H1 (cell line): ENCODE data around the gene ATP5ME. TPM values are rescaled to one million over a fixed set of nuclear protein-coding genes. Genes with fewer than 3 reads are reported as not detected.

Experiments used
- CTCF ChIA-PET: fragments of 300-600 bp; sonication (Branson Sonifier 250); formaldehyde crosslinking; loops from one replicate; lab custom pipeline; 2021; ENCODE audit not compliant: partially characterized antibody; lab: Charles Lee
- POLR2A ChIA-PET: fragments of 300-600 bp; sonication (Branson Sonifier 250); formaldehyde crosslinking; loops from one replicate; lab custom pipeline; 2021; ENCODE audit warnings: inconsistent platforms; ENCODE audit not compliant: partially characterized antibody; lab: Charles Lee
- DNase-seq, 2 experiments: peaks; one replicate each; pipeline versions ENCODE4 v3.0.0 to v3.0.0-alpha.2; 2010 to 2022; ENCODE audit warnings: low spot score in 2 of 2, low read depth in 1 of 2, mixed read lengths in 1 of 2
- FAIRE-seq: peaks from 2 replicates; lab custom pipeline; 2011; peaks lifted over from hg19 to GRCh38; lab: Jason Lieb, UNC
- H2AFZ ChIP-seq: 2 replicates; pipeline ENCODE4 v1.8.1; 2012; ENCODE audit warnings: low read length, inconsistent platforms
- H2AK5ac ChIP-seq: 2 replicates; pipeline ENCODE4 v1.6.1; 2013; ENCODE audit warnings: low read depth, low read length
- H2BK120ac ChIP-seq: replicated peaks from 2 replicates; pipeline ENCODE3; 2013; ENCODE audit warnings: low read depth, low read length, inconsistent platforms
- H2BK12ac ChIP-seq: 2 replicates; pipeline ENCODE4 v1.6.1; 2013; ENCODE audit warnings: low read depth, low read length
- H2BK15ac ChIP-seq: 2 replicates; pipeline ENCODE4 v1.6.1; 2013; ENCODE audit warnings: low read length
- H2BK20ac ChIP-seq: 2 replicates; pipeline ENCODE4 v1.6.1; 2013; ENCODE audit warnings: low read length
- H2BK5ac ChIP-seq: 2 replicates; pipeline ENCODE4 v1.6.1; 2013; ENCODE audit warnings: low read depth, low read length
- H3K14ac ChIP-seq: 2 replicates; pipeline ENCODE4 v1.6.1; 2013; ENCODE audit warnings: inconsistent platforms; ENCODE audit not compliant: insufficient read length
- H3K18ac ChIP-seq: 2 replicates; pipeline ENCODE4 v1.6.1; 2013; ENCODE audit warnings: low read length; ENCODE audit errors: extremely low read depth
- H3K23ac ChIP-seq: 2 replicates; pipeline ENCODE4 v1.6.1; 2013; ENCODE audit warnings: inconsistent platforms; ENCODE audit not compliant: insufficient read length
- H3K23me2 ChIP-seq: 2 replicates; pipeline ENCODE4 v1.6.1; 2013; ENCODE audit warnings: low read depth, low read length
- H3K27ac ChIP-seq: 2 replicates; pipeline ENCODE4 v1.6.1; 2011; ENCODE audit warnings: low read depth, low read length, inconsistent platforms
- H3K27me3 ChIP-seq, 4 experiments: replicated peaks in 1 of 4; 1 replicate in 1 of 4; 2 replicates in 3 of 4; pipeline versions ENCODE4 v1.6.1 to v1.8.1; 2011 to 2013; ENCODE audit warnings: low read length in 3 of 4, mild to moderate bottlenecking in 3 of 4, inconsistent platforms in 2 of 4, mixed read lengths in 2 of 4, moderate library complexity in 1 of 4; ENCODE audit not compliant: control insufficient read depth in 3 of 4, insufficient read depth in 3 of 4; ENCODE audit errors: extremely low read depth in 1 of 4
- H3K36me3 ChIP-seq, 4 experiments: 2 replicates each; pipeline versions ENCODE4 v1.6.1 to v1.8.1; 2011 to 2013; ENCODE audit warnings: mild to moderate bottlenecking in 4 of 4, low read length in 3 of 4, moderate library complexity in 2 of 4, control low read depth in 1 of 4, inconsistent platforms in 1 of 4; ENCODE audit not compliant: insufficient read depth in 4 of 4, control insufficient read depth in 2 of 4
- H3K4ac ChIP-seq: replicated peaks from 2 replicates; pipeline ENCODE3; 2013; ENCODE audit warnings: low read length, low read depth, mixed read lengths, inconsistent platforms; ENCODE audit not compliant: insufficient read length
- H3K4me1 ChIP-seq, 4 experiments: replicated peaks in 1 of 4; 1 replicate in 1 of 4; 2 replicates in 3 of 4; pipeline versions ENCODE4 v1.6.1 to v1.8.1; 2011 to 2013; ENCODE audit warnings: low read length in 3 of 4, inconsistent platforms in 2 of 4, mixed read lengths in 1 of 4; ENCODE audit not compliant: insufficient read depth in 4 of 4, control insufficient read depth in 3 of 4
- H3K4me2 ChIP-seq, 2 experiments: 2 replicates each; pipeline versions ENCODE4 v1.6.1 to v1.8.1; 2011 to 2013; ENCODE audit warnings: low read depth in 2 of 2, low read length in 2 of 2, control low read depth in 1 of 2, inconsistent platforms in 1 of 2, mild to moderate bottlenecking in 1 of 2; ENCODE audit not compliant: insufficient read depth in 1 of 2
- H3K4me3 ChIP-seq, 4 experiments: fragments of 200-600, 300-600 bp in 1 of 4; sonication (generic), shearing (Covaris generic), sonication (Bioruptor Twin) in 1 of 4; 2 replicates each; pipeline versions ENCODE4 v1.5.1 to v1.8.1; 2011 to 2016; ENCODE audit warnings: low read length in 4 of 4, low read depth in 3 of 4, control low read depth in 2 of 4, inconsistent platforms in 2 of 4, mild to moderate bottlenecking in 2 of 4, mixed read lengths in 1 of 4, moderate library complexity in 1 of 4; ENCODE audit not compliant: insufficient read depth in 2 of 4; ENCODE audit errors: extremely low read depth in 1 of 4
- H3K56ac ChIP-seq: replicated peaks from 2 replicates; pipeline ENCODE3; 2013; ENCODE audit warnings: low read depth, mild to moderate bottlenecking, mixed read lengths, low read length, inconsistent platforms; ENCODE audit not compliant: insufficient read length
- H3K79me1 ChIP-seq: 2 replicates; pipeline ENCODE4 v1.6.1; 2013; ENCODE audit warnings: low read depth, low read length, control low read depth
- H3K79me2 ChIP-seq, 2 experiments: 2 replicates each; pipeline versions ENCODE4 v1.6.1 to v1.8.1; 2012 to 2013; ENCODE audit warnings: low read length in 2 of 2, mild to moderate bottlenecking in 2 of 2, inconsistent platforms in 1 of 2; ENCODE audit not compliant: insufficient read depth in 2 of 2, control insufficient read depth in 1 of 2
- H3K9ac ChIP-seq, 4 experiments: replicated peaks in 1 of 4; 1 replicate in 1 of 4; 2 replicates in 3 of 4; pipeline versions ENCODE4 v1.6.1 to v1.8.1; 2011 to 2013; ENCODE audit warnings: low read depth in 3 of 4, low read length in 3 of 4, control low read depth in 2 of 4, mild to moderate bottlenecking in 2 of 4, moderate library complexity in 2 of 4, inconsistent platforms in 1 of 4; ENCODE audit errors: extremely low read depth in 1 of 4
- H3K9me3 ChIP-seq, 2 experiments: 2 replicates each; pipeline versions ENCODE4 v1.6.1 to v1.8.1; 2012 to 2013; ENCODE audit warnings: mild to moderate bottlenecking in 2 of 2, moderate library complexity in 2 of 2, control low read depth in 1 of 2, inconsistent platforms in 1 of 2, low read depth in 1 of 2, low read length in 1 of 2, mixed read lengths in 1 of 2; ENCODE audit not compliant: insufficient read depth in 2 of 2
- H4K20me1 ChIP-seq, 2 experiments: replicated peaks in 1 of 2; 2 replicates each; pipeline versions ENCODE3 to v1.8.1; 2011 to 2013; ENCODE audit warnings: inconsistent platforms in 2 of 2, low read length in 2 of 2, mild to moderate bottlenecking in 1 of 2; ENCODE audit not compliant: insufficient read depth in 2 of 2, control insufficient read depth in 1 of 2
- H4K5ac ChIP-seq: 2 replicates; pipeline ENCODE4 v1.6.1; 2013; ENCODE audit warnings: low read length, low read depth, mixed read lengths, inconsistent platforms; ENCODE audit not compliant: insufficient read length
- H4K8ac ChIP-seq: 2 replicates; pipeline ENCODE4 v1.8.0; 2013; ENCODE audit warnings: mild to moderate bottlenecking, moderate library complexity, low read length, inconsistent platforms; ENCODE audit not compliant: insufficient read depth; ENCODE audit errors: extremely low read depth
- H4K91ac ChIP-seq: replicated peaks from 2 replicates; pipeline ENCODE3; 2013; ENCODE audit warnings: low read length, mixed read lengths, inconsistent platforms; ENCODE audit not compliant: insufficient read length
- POLR2AphosphoS5 ChIP-seq: IDR thresholded peaks from 2 replicates; pipeline ENCODE4 v1.6.1; 2011; ENCODE audit warnings: low read depth, low read length
- RAD21 ChIP-seq, 2 experiments: IDR thresholded peaks in 1 of 2; conservative IDR thresholded peaks in 1 of 2; 2 replicates each; pipeline ENCODE4 v1.6.1; 2011; ENCODE audit warnings: low read depth in 2 of 2, low read length in 2 of 2, improper control_type of control experiment in 1 of 2, inconsistent platforms in 1 of 2, mild to moderate bottlenecking in 1 of 2, moderate library complexity in 1 of 2
- WGBS, 2 experiments: shearing (Covaris generic) in 1 of 2; methylation state at CpG; one replicate each; pipeline versions ENCODE4 v1.1.6 to v1.1.7; 2013 to 2015; ENCODE audit warnings: low lambda C conversion rate in 2 of 2, mixed read lengths in 2 of 2, inconsistent platforms in 1 of 2, low coverage in 1 of 2, missing lambda C conversion rate in 1 of 2; ENCODE audit not compliant: insufficient replicate concordance in 2 of 2, insufficient coverage in 1 of 2, insufficient read length in 1 of 2; ENCODE audit errors: extremely low coverage in 1 of 2, missing lambda C conversion rate in 1 of 2; 5-methylcytosine and 5-hydroxymethylcytosine counted together
- polyA plus RNA-seq, 7 experiments: library from polyadenylated mRNA; depleted of rRNA in 3 of 7; stranded (reverse) in 5 of 7; unstranded in 2 of 7; fragments of >200 nt in 5 of 7; fragments of 200-250 nt in 2 of 7; gene quantifications; 1 replicate in 5 of 7; 2 replicates in 1 of 7; 4 replicates in 1 of 7; pipeline versions ENCODE4 v1.2.1 to v1.2.3, GENCODE V29; 2011 to 2013; ENCODE audit warnings: missing spikeins in 2 of 7, mixed read lengths in 2 of 7
- total RNA-seq: library from RNA; stranded (reverse); fragmentation: NEBNext Ultra II Directional; extraction: Animal tissue kit (Norgen Biotek cat#: 25700); gene quantifications from 2 replicates; pipeline ENCODE4 v1.2.1, GENCODE V29; 2021

ATP5ME gene
- total and polyA plus RNA-seq, 2 of the 8 experiments (the other 6 are each of a cell fraction or from before 2014, with no cell fraction given), result 375 to 450 TPM

DNA sequence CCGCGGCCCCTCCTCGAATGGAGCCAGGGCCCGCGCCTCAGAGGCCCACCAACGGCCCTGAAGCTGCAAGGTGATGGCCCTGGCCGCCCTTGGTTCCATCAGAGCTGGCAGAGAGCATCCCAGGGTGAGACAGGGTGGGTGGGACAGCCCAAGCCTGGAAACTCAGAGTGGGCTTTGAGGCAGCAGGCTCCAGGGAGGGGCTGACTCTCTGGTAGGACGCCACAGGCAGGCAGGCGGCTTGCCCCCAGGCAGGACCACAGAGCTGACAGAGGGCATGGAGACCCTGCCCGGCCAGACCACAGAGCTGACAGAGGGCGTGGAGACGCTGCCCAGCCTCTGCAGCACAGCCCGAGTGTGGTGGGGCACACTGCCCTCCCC lies 5.0 kb upstream of the ATP5ME start:
- Histone ChIP-seq H3K18ac (no peak overlapping the region), H4K20me1 (peaks cover 0 to 10% of the 10 kb centered on the region in 2 experiments), H2BK12ac (no peak overlapping the region), H2AK5ac (no peak overlapping the region), H3K27me3 (no peaks in the 10 kb centered on the region; a peak in 2 of 7 replicates), H3K4me2 (no peak overlapping the region), H2BK20ac (no peak overlapping the region), H3K27ac (no peak overlapping the region), H3K56ac (no peak overlapping the region), H4K8ac (no peak overlapping the region), H2AFZ (no peak overlapping the region), H3K9me3 (no peaks in the 10 kb centered on the region), H2BK15ac (no peak overlapping the region; the same call in 1 of the 2 replicates), H3K36me3 (no peaks in the 10 kb centered on the region), H2BK5ac (no peak overlapping the region; the same call in 1 of the 2 replicates), H3K79me1 (no peaks in the 10 kb centered on the region), H2BK120ac (no peak overlapping the region), H4K91ac (no peak overlapping the region), H3K4me3 (no peak overlapping the region), H4K5ac (no peak overlapping the region), H3K23ac (no peak overlapping the region), H3K79me2 (no peaks in the 10 kb centered on the region), H3K23me2 (peaks cover 8% of the 10 kb centered on the region; the same call in 1 of the 2 replicates), H3K14ac (no peak overlapping the region), H3K4ac (no peak overlapping the region), H3K4me1 (peaks cover 0 to 16% (median 5%) of the 10 kb centered on the region in 4 experiments; a peak in 5 of 7 replicates), H3K9ac (no peak overlapping the region)
- ChIA-PET CTCF (interaction anchor here (1.2 to 1.3 kb wide), 2 partner anchors 76 to 78 kb away, joined by 3 to 4 read pairs; no protein-coding TSS in a partner anchor), POLR2A (interaction anchor here (0.6 to 5.6 kb wide), 5 partner anchors 13 to 201 kb away, joined by 3 to 25 read pairs (median 4); no protein-coding TSS in a partner anchor)
- FAIRE-seq, result no peak
- WGBS, 2 experiments, result 85% methylated on average over 8 of the region's 13 CpGs; no CpG with 5 or more reads in 1 of the 2 experiments
- TF ChIP-seq POLR2AphosphoS5 (0 out of 2 replicates have a peak, but pooled peaks have one; percentile 5), RAD21 (IDR thresholded peaks at IDR 0.05 in 1 of 2, conservative IDR thresholded peaks at IDR 0.05 in 1 of 2; ENCODE audit: low read depth in 2 of 2, low read length in 2 of 2) (no peak)
- DNase-seq, result no peak
